K562 (cell line): Measurements from ENCODE around the gene NKG7. TPM values are rescaled to one million over a fixed set of nuclear protein-coding genes. Genes with fewer than 3 reads are reported as not detected.

Experiments used
- ATAC-seq: fragments of 200-7000 bp; cut with Tn5 transposase; 3 replicates; pipeline ENCODE4 v1.9.1; 2020; ENCODE audit warnings: moderate library complexity
- BruUV-seq: library from RNA; stranded (reverse); fragments of 400-500 nt; replicated peaks from 2 replicates; lab custom pipeline; 2021; lab: Mats Ljungman, UMichigan
- CTCF ChIA-PET: fragments of 300-600 bp; formaldehyde crosslinking; extraction: SDS; loops from one replicate; lab custom pipeline; 2021; ENCODE audit warnings: low intra/inter-chr PET ratio; lab: Yijun Ruan, JAX
- POLR2A ChIA-PET: fragments of 300-600, 350-650 bp; sonication (Branson Sonifier 250); formaldehyde crosslinking; extraction: SDS; loops from one replicate; lab custom pipeline; 2021; ENCODE audit warnings: antibody characterized with exemption, inconsistent platforms; lab: Yijun Ruan, JAX
- DNase-seq, 4 experiments: peaks; one replicate each; pipeline versions ENCODE4 v3.0.0 to v3.0.0-alpha.2; 2011 to 2018; ENCODE audit warnings: low spot score in 3 of 4, mixed read lengths in 3 of 4; ENCODE audit errors: extremely low read depth in 1 of 4
- FAIRE-seq: peaks from 2 replicates; lab custom pipeline; 2011; peaks lifted over from hg19 to GRCh38; lab: Jason Lieb, UNC
- H2AFZ ChIP-seq: 2 replicates; pipeline ENCODE4 v1.6.0; 2011; ENCODE audit warnings: low read depth, low read length, control low read depth, inconsistent platforms
- H3K27ac ChIP-seq: fragments of 200-600 bp; 3 replicates; pipeline ENCODE4 v1.8.0; 2011; ENCODE audit warnings: low read depth, mild to moderate bottlenecking, control low read depth, inconsistent platforms, low read length, moderate library complexity, mixed read lengths; ENCODE audit errors: extremely low read depth
- H3K27me3 ChIP-seq, 2 experiments: fragments of 300-600 bp in 1 of 2; 2 replicates in 1 of 2; 3 replicates in 1 of 2; pipeline versions ENCODE4 v1.6.0 to v1.8.0; 2011; ENCODE audit warnings: inconsistent platforms in 2 of 2, low read length in 2 of 2, mild to moderate bottlenecking in 1 of 2, mixed read lengths in 1 of 2, moderate library complexity in 1 of 2; ENCODE audit not compliant: control insufficient read depth in 2 of 2, insufficient read depth in 2 of 2
- H3K36me3 ChIP-seq: fragments of 300-600 bp; 3 replicates; pipeline ENCODE4 v1.8.0; 2011; ENCODE audit warnings: mild to moderate bottlenecking, low read length, inconsistent platforms; ENCODE audit not compliant: control insufficient read depth, insufficient read depth
- H3K4me1 ChIP-seq, 2 experiments: fragments of 200-600 bp in 1 of 2; replicated peaks in 1 of 2; 2 replicates in 1 of 2; 3 replicates in 1 of 2; pipeline versions ENCODE4 v1.5.1 to v1.8.0; 2011; ENCODE audit warnings: inconsistent platforms in 2 of 2, low read length in 2 of 2, mild to moderate bottlenecking in 1 of 2, mixed read lengths in 1 of 2, moderate library complexity in 1 of 2; ENCODE audit not compliant: control insufficient read depth in 2 of 2, insufficient read depth in 2 of 2
- H3K4me2 ChIP-seq: 2 replicates; pipeline ENCODE4 v1.6.1; 2011; ENCODE audit warnings: low read length, control low read depth, inconsistent platforms, mixed read lengths; ENCODE audit not compliant: insufficient read depth
- H3K4me3 ChIP-seq: fragments of 200-600 bp; sonication (generic), shearing (Covaris generic); 2 replicates; pipeline ENCODE4 v1.5.1; 2016; ENCODE audit warnings: control low read depth, inconsistent platforms
- H3K79me2 ChIP-seq: fragments of 200-600 bp; 3 replicates; pipeline ENCODE4 v1.8.0; 2011; ENCODE audit warnings: low read length, inconsistent platforms; ENCODE audit not compliant: control insufficient read depth, insufficient read depth
- H3K9ac ChIP-seq, 2 experiments: 2 replicates each; pipeline versions ENCODE4 v1.6.0 to v1.6.1; 2011; ENCODE audit warnings: low read depth in 2 of 2, low read length in 2 of 2, control low read depth in 1 of 2, inconsistent platforms in 1 of 2, mild to moderate bottlenecking in 1 of 2, mixed read lengths in 1 of 2; ENCODE audit not compliant: insufficient read depth in 1 of 2
- H3K9me1 ChIP-seq: one replicate; pipeline ENCODE4 v1.6.0; 2011; ENCODE audit warnings: inconsistent platforms, mild to moderate bottlenecking, low read length, moderate library complexity; ENCODE audit not compliant: control insufficient read depth, insufficient read depth
- H3K9me3 ChIP-seq: replicated peaks from 2 replicates; pipeline ENCODE4 v1.5.1; 2011; ENCODE audit warnings: low read depth, low read length, inconsistent platforms; ENCODE audit not compliant: control insufficient read depth, insufficient read depth
- H4K20me1 ChIP-seq: replicated peaks from 2 replicates; pipeline ENCODE4 v1.6.1; 2011; ENCODE audit warnings: low read length, inconsistent platforms, mixed read lengths; ENCODE audit not compliant: control insufficient read depth, insufficient read depth
- ASH1L ChIP-seq: fragments of 450-650 bp; IDR thresholded peaks from 2 replicates; pipeline ENCODE4 v1.6.1; 2018; ENCODE audit warnings: borderline replicate concordance, mild to moderate bottlenecking, low read depth; ENCODE audit not compliant: partially characterized antibody
- CEBPG ChIP-seq, 3 experiments: fragments of 200-800 bp in 1 of 3; sonication (Bioruptor generic) in 1 of 3; sonication (generic) in 1 of 3; formaldehyde crosslinking in 1 of 3; IDR thresholded peaks in 2 of 3; conservative IDR thresholded peaks in 1 of 3; 2 replicates each; pipeline versions ENCODE4 v1.6.1 to v1.8.0; 2016 to 2022; ENCODE audit warnings: missing compliant biosample characterization in 2 of 3, missing genetic modification characterization in 2 of 3, mild to moderate bottlenecking in 1 of 3, missing genetic modification reagents in 1 of 3
- IFI16 ChIP-seq: fragments of 250-450 bp; sonication (Bioruptor Pico); IDR thresholded peaks from 2 replicates; pipeline ENCODE4 v2.1.2; 2022; ENCODE audit warnings: mild to moderate bottlenecking, inconsistent platforms
- LEF1 ChIP-seq: fragments of 450-650 bp; IDR thresholded peaks from 2 replicates; pipeline ENCODE4 v1.6.1; 2016; ENCODE audit warnings: mild to moderate bottlenecking
- MLX ChIP-seq, 2 experiments: fragments of 450-650 bp in 1 of 2; sonication (generic) in 1 of 2; formaldehyde crosslinking; conservative IDR thresholded peaks; 2 replicates each; pipeline versions ENCODE4 v1.4.0 to v1.8.1; 2020 to 2022; ENCODE audit warnings: mild to moderate bottlenecking in 1 of 2, missing genetic modification reagents in 1 of 2
- SIN3B ChIP-seq: fragments of 450-650 bp; IDR thresholded peaks from 2 replicates; pipeline ENCODE4 v1.6.1; 2017; ENCODE audit warnings: low read depth, mild to moderate bottlenecking, moderate library complexity
- TOE1 ChIP-seq, 2 experiments: fragments of 450-650 bp in 1 of 2; sonication (generic) in 1 of 2; formaldehyde crosslinking in 1 of 2; IDR thresholded peaks; 2 replicates each; pipeline versions ENCODE4 v1.7.1 to v1.8.0; 2016 to 2022; ENCODE audit warnings: borderline replicate concordance in 2 of 2, mild to moderate bottlenecking in 2 of 2, antibody characterized with exemption in 1 of 2, inconsistent platforms in 1 of 2, low read depth in 1 of 2, missing genetic modification reagents in 1 of 2, moderate library complexity in 1 of 2
- ZBTB1 ChIP-seq: sonication (generic); formaldehyde crosslinking; IDR thresholded peaks from 2 replicates; pipeline ENCODE4 v1.8.1; 2023; ENCODE audit warnings: missing genetic modification reagents, low read depth, mild to moderate bottlenecking, borderline replicate concordance
- ZC3H11A ChIP-seq: IDR thresholded peaks from 2 replicates; pipeline ENCODE4 v1.6.1; 2012; ENCODE audit warnings: low read depth, low read length, improper control_type of control experiment
- ZNF24 ChIP-seq: fragments of 450-650 bp; IDR thresholded peaks from 2 replicates; pipeline ENCODE4 v1.6.1; 2016
- ZNF395 ChIP-seq: fragments of 200-800 bp; sonication (Bioruptor generic); IDR thresholded peaks from 2 replicates; pipeline ENCODE4 v1.6.1; 2017; ENCODE audit warnings: missing genetic modification characterization, missing compliant biosample characterization
- WGBS: fragments of 100-300 bp; shearing (Covaris generic); methylation state at CpG from one replicate; pipeline ENCODE4 v1.1.6; 2016; ENCODE audit warnings: low coverage, mixed read lengths; ENCODE audit not compliant: insufficient coverage; ENCODE audit errors: missing lambda C conversion rate; 5-methylcytosine and 5-hydroxymethylcytosine counted together
- in situ Hi-C: fragments of 300-500 bp; cut with MboI; formaldehyde crosslinking; loops from 4 replicates; pipeline ENCODE4 v1.15.0; 2018; ENCODE audit warnings: inconsistent platforms, mixed read lengths
- intact Hi-C: fragments of 100-400 bp; cut with micrococcal nuclease; formaldehyde crosslinking; loops from 2 replicates; pipeline ENCODE4 v1.14.2; 2022
- polyA plus RNA-seq, 8 experiments: library from polyadenylated mRNA; depleted of rRNA in 4 of 8; stranded (reverse) in 5 of 8; unstranded in 3 of 8; fragments of >200 nt; fragmentation: Nextera tagmentation in 2 of 8; fragmentation: Illumina TruSeq in 1 of 8; extraction: Ambion mirVana in 2 of 8; extraction: Trizol in 1 of 8; gene quantifications; 2 replicates each; pipeline versions ENCODE4 v1.2.1 to v1.2.3, GENCODE V29; 2011 to 2014; ENCODE audit warnings: inconsistent platforms in 1 of 8, missing spikeins in 1 of 8
- total RNA-seq, 7 experiments: library from RNA; depleted of rRNA in 6 of 7; stranded (reverse); fragments of >200 nt in 6 of 7; fragmentation: Illumina TruSeq in 2 of 7; extraction: Trizol in 2 of 7; gene quantifications; 2 replicates each; pipeline versions ENCODE4 v1.2.1 to v1.2.3, GENCODE V29; 2011 to 2021; ENCODE audit warnings: low replicate concordance in 1 of 7
- TF ChIP-seq, protein P1 (sequence below): IDR thresholded peaks from 2 replicates; pipeline ENCODE4 v1.6.1; 2011; ENCODE audit warnings: borderline replicate concordance, low read depth, mild to moderate bottlenecking, moderate library complexity, low read length; ENCODE audit not compliant: insufficient read depth, poor library complexity, severe bottlenecking

NKG7 gene
- total and polyA plus RNA-seq, 9 of the 15 experiments (the other 6 are each of a cell fraction or from before 2014, with no cell fraction given), result 0.30 to 0.70 (median 0.51) TPM; not detected in 2

DNA sequence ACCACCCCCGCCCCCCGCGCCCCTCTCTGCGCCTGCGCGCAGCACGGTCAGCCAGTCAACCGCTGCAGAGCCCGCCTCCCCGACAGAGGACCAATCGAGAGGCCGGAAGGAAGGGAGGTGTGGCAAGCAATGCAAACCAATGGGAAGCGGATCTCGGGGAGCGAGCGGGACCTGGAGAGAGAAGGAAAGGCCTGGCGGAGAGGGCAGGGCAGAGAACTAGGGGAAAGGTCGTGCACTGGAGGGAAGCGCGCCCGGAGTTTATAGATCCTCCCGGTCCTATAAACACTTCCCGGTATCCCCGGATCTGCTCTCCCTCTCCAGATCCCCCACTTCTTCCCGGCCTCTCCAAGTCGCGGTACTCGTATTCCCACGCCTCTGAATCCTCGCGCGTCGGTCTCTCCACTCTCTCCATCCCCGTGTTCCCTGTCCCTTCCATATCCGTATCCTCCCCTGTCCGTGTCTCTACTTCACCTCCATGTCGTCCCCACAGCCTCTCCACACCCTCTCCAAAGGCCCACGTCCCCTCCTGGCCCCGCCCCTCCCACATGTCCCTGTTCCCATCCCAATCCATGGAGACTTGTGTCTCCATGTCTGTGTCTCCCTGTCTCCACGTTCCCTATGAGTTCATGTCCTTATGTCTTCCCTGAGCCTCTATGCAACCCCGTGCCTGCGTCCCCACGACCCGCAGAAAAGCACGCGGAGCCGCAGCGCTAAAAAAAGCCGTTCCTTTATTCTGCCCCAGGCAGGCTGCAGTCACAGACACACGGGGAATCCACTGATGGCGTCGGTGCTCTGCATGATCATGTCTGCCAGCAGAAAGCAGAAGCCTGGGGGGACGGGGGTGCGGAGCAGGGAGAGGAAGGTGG is 5.8 kb downstream of the NKG7 start (continued):
- TF ChIP-seq, protein P1, sequence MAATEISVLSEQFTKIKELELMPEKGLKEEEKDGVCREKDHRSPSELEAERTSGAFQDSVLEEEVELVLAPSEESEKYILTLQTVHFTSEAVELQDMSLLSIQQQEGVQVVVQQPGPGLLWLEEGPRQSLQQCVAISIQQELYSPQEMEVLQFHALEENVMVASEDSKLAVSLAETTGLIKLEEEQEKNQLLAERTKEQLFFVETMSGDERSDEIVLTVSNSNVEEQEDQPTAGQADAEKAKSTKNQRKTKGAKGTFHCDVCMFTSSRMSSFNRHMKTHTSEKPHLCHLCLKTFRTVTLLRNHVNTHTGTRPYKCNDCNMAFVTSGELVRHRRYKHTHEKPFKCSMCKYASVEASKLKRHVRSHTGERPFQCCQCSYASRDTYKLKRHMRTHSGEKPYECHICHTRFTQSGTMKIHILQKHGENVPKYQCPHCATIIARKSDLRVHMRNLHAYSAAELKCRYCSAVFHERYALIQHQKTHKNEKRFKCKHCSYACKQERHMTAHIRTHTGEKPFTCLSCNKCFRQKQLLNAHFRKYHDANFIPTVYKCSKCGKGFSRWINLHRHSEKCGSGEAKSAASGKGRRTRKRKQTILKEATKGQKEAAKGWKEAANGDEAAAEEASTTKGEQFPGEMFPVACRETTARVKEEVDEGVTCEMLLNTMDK, result no peak
- peak; percentile 11; the same call in 1 of the 2 replicates for TF ChIP-seq ZNF395 (CRISPR knock-in tag)
- TF ChIP-seq ZBTB1, result no peak
- TF ChIP-seq SIN3B, result no peak

DNA sequence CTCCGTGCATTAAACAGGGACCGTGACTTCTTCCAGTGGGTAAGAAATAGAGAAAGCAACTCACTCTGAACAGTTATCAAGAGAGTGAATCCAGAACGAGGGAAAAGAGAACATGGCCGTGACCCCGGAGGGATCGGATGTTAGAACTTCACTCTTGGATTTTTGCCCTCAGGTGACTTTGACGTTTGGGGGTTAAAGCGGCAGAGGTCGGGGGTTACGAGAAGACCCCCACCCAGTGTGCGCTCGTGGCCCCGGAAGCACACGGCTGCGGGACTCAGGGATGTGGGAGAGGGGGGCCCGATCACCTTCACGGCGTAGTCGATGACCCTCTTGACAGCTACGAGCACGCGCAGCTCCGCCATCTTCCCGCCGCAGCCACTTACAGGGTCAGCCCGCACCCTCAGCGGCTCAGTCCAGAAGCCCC is 6.5 kb downstream of the NKG7 start, which contains the start of gene ETFB:
Gene ETFB, minus strand, starts transcription at position 424 of the 424 bp plus-strand sequence. Its CDS starts 62 bp downstream, at position 362.
- WGBS, result 1% methylated on average over 27 of the region's 27 CpGs
- H3K9me3 ChIP-seq, result no peaks in the 10 kb centered on the region
- ChIA-PET POLR2A (interaction anchor here (0.6 to 2.2 kb wide), 10 partner anchors 10 to 56 kb away, joined by 3 to 13 read pairs (median 4); partner anchors contain the start of gene VSIG10L), CTCF (no interaction called here)
- no peaks in the 10 kb centered on the region for H3K9me1 ChIP-seq
- no peaks in the 10 kb centered on the region for H3K36me3 ChIP-seq
- peaks cover 28 to 50% of the 10 kb centered on the region in 2 experiments for H3K4me1 ChIP-seq
- peak within 1 kb of the TSS; percentile 96 for H3K4me2 ChIP-seq
- in situ Hi-C loops (no loop called here), intact Hi-C loops (loop anchor here (1.0 kb wide), 1 partner anchor 27 kb away; no protein-coding TSS in a partner anchor)
- no peaks in the 10 kb centered on the region for H4K20me1 ChIP-seq
- FAIRE-seq (no peak), DNase-seq (no peak), ATAC-seq (no peak)
- peak within 1 kb of the TSS; percentile 92 for H3K27ac ChIP-seq
- H3K27me3 ChIP-seq, result no peaks in the 10 kb centered on the region
- peaks cover 61% of the 10 kb centered on the region for H3K79me2 ChIP-seq
- H2AFZ ChIP-seq, result peak within 1 kb of the TSS; percentile 82
- peak within 1 kb of the TSS; percentile 75 for H3K4me3 ChIP-seq
- peak within 1 kb of the TSS; percentile 96 for H3K9ac ChIP-seq
- TSS peak; percentile 85 for BruUV-seq
- TF ChIP-seq LEF1 (no peak), CEBPG (CRISPR knock-in tag; IDR thresholded peaks at IDR 0.05) (0 out of 2 replicates have a peak, but pooled peaks have one; percentile 5), CEBPG (tag; conservative IDR thresholded peaks at IDR 0.05 in 1 of 2, IDR thresholded peaks at IDR 0.05 in 1 of 2) (no peak), ASH1L (no peak), ZNF24 (no peak), MLX (CRISPR knock-in tag; conservative IDR thresholded peaks at IDR 0.05) (no peak), IFI16 (CRISPR knock-in tag) (no peak), TOE1 (IDR thresholded peaks at IDR 0.05; ENCODE audit: borderline replicate concordance) (no peak), TOE1 (CRISPR knock-in tag; IDR thresholded peaks at IDR 0.05; ENCODE audit: borderline replicate concordance, low read depth) (no peak), ZC3H11A (no peak)
